Neural cell (in vitro differentiated cells): ENCODE results near the gene CARD19. TPM values are rescaled to one million over a fixed set of nuclear protein-coding genes. Genes with fewer than 3 reads are reported as not detected.

ENCODE experiments used
- H2AFZ ChIP-seq: fragments of 200-600, 300-800 bp; sonication (generic), shearing (Covaris generic); 2 replicates; pipeline ENCODE4 v1.6.0; 2014; ENCODE audit warnings: low read depth, mild to moderate bottlenecking, antibody characterized with exemption, low read length, moderate library complexity
- H3F3A ChIP-seq: fragments of 200-600 bp; shearing (Covaris generic); 2 replicates; pipeline ENCODE4 v1.6.1; 2016; ENCODE audit warnings: mild to moderate bottlenecking, moderate library complexity, mixed read lengths, antibody characterized with exemption, low read length; ENCODE audit not compliant: insufficient read depth, poor library complexity, severe bottlenecking
- H3K27ac ChIP-seq: fragments of 200-600, 300-800 bp; sonication (generic), shearing (Covaris generic); 2 replicates; pipeline ENCODE4 v1.5.1; 2014; ENCODE audit warnings: mild to moderate bottlenecking, low read length, moderate library complexity
- H3K27me3 ChIP-seq: fragments of 300-800, 200-600 bp; sonication (generic), shearing (Covaris generic); 2 replicates; pipeline ENCODE4 v1.6.0; 2014; ENCODE audit warnings: mild to moderate bottlenecking, low read depth, low read length, moderate library complexity; ENCODE audit not compliant: insufficient read depth
- H3K36me3 ChIP-seq: fragments of 300-800, 200-600 bp; sonication (generic), shearing (Covaris generic); 2 replicates; pipeline ENCODE4 v1.5.1; 2014; ENCODE audit warnings: mild to moderate bottlenecking, antibody characterized with exemption, low read length, moderate library complexity; ENCODE audit not compliant: insufficient read depth
- H3K4me2 ChIP-seq: fragments of 300-800, 200-600 bp; sonication (generic), shearing (Covaris generic); 2 replicates; pipeline ENCODE4 v1.6.0; 2014; ENCODE audit warnings: mild to moderate bottlenecking, low read length
- H3K4me3 ChIP-seq: fragments of 300-800, 200-600 bp; sonication (generic), shearing (Covaris generic); 2 replicates; pipeline ENCODE4 v1.5.1; 2014; ENCODE audit warnings: mild to moderate bottlenecking, low read length, moderate library complexity
- H3K79me2 ChIP-seq: fragments of 200-600 bp; shearing (Covaris generic); replicated peaks from 2 replicates; pipeline ENCODE4 v1.6.0; 2014; ENCODE audit warnings: mild to moderate bottlenecking, low read length, moderate library complexity; ENCODE audit not compliant: insufficient read depth
- H3K9ac ChIP-seq: fragments of 300-800, 200-600 bp; sonication (generic), shearing (Covaris generic); 2 replicates; pipeline ENCODE4 v1.6.1; 2016; ENCODE audit warnings: mild to moderate bottlenecking, low read length, mixed read lengths
- H3K9me2 ChIP-seq: fragments of 200-600 bp; shearing (Covaris generic); 2 replicates; pipeline ENCODE4 v1.6.1; 2016; ENCODE audit warnings: mild to moderate bottlenecking, low read length, mixed read lengths; ENCODE audit not compliant: insufficient read depth
- H3K9me3 ChIP-seq: fragments of 200-600, 300-800 bp; sonication (generic), shearing (Covaris generic); 2 replicates; pipeline ENCODE4 v1.6.1; 2016; ENCODE audit warnings: mild to moderate bottlenecking, mixed run types, low read length, moderate library complexity, mixed read lengths
- H4K20me1 ChIP-seq: fragments of 200-600 bp; shearing (Covaris generic); 2 replicates; pipeline ENCODE4 v1.6.1; 2016; ENCODE audit warnings: mild to moderate bottlenecking, mixed run types; ENCODE audit not compliant: insufficient read depth
- polyA plus RNA-seq: library from polyadenylated mRNA; depleted of rRNA; stranded (reverse); fragments of >200 nt; gene quantifications from 2 replicates; pipeline ENCODE4 v1.2.3, GENCODE V29; 2014
- TF ChIP-seq, protein P1 (sequence below): IDR thresholded peaks from 2 replicates; pipeline ENCODE4 v1.6.1; 2012; ENCODE audit warnings: borderline replicate concordance
- TF ChIP-seq, protein P2 (sequence below): fragments of 450-650 bp; IDR thresholded peaks from 2 replicates; pipeline ENCODE4 v1.5.1; 2014; ENCODE audit warnings: antibody characterized with exemption, mild to moderate bottlenecking, moderate library complexity; ENCODE audit not compliant: poor library complexity, severe bottlenecking

Gene CARD19
- polyA plus RNA-seq, 1 donor from 2014 or later: 66.7 TPM

DNA sequence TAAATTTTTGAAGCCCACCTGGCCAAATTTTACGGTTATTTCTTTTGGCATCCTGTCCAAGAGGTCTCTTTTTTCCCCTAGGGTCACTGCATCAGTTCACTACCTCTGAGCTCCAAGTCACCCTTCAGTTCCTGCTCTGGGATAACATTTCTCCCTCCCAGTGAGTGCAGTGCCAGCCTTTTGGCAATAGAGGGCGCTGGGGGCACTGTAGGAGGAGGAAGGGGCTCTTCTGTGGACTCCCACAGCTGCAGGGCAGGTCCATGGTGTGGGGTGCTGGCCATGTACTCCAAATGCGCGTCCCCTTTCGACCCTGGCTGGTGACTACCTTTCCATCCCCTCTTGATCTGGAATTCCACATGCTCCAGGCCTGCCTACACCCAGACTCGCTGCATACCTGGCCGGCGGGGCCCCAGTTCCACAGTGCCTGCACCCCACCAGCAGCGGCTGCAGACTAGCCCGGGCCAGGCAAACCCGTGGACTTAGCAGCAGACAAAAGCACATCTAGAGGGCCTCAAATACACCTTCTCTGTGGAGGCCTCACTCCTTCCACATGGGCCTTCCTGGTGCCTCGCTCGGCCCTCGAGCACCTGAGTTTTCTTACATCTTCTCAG is 58.4 kb downstream of the CARD19 start:
- Histone ChIP-seq H2AFZ (no peak overlapping the region), H3K4me3 (no peak overlapping the region), H3K4me2 (no peak overlapping the region)

DNA sequence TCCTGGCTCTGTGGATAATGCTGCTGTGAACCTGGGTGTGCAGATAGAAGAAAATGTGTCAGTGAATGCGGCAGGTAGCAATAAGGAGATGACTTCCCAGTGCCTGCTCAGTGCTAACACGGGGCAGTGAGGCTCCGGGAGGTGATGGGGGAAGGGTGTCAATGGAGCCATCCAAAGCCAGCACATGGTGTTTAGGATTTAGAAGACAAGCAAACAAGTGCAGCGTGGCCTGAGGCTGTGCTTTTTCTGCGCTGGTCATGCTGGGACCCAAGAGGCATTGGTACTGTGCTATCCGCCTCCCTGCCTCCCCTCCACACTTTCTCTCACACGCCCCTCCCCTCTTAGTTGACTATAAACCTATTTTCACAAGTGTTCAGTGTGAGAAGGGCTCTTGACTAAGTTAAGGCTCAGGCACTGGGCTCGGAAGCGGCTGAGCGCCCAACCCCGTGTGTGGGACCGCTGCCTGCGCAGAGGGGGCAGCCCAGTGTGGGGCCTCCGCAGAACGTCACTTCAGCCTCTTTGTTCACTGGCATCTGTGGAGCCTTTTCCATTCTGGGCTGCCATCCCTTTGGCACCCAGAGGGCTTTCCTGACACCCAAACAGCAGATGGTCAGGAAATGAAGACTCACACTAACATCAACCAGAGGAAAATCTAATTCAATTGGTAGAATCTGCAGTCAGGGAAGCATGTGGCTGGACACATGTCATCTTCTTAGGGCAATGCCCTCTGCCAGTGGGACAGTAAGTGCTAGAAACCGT is 59.9 kb downstream of the CARD19 start:
- Histone ChIP-seq H3K9me2 (no peaks in the 10 kb centered on the region), H3K27ac (no peak overlapping the region), H3K9me3 (no peaks in the 10 kb centered on the region), H3F3A (no peaks in the 10 kb centered on the region), H3K27me3 (no peaks in the 10 kb centered on the region), H3K36me3 (no peaks in the 10 kb centered on the region), H3K4me2 (no peak overlapping the region), H3K79me2 (no peaks in the 10 kb centered on the region), H3K9ac (no peak overlapping the region), H2AFZ (no peak overlapping the region), H4K20me1 (no peaks in the 10 kb centered on the region), H3K4me3 (no peak overlapping the region)
- TF ChIP-seq, protein P1, sequence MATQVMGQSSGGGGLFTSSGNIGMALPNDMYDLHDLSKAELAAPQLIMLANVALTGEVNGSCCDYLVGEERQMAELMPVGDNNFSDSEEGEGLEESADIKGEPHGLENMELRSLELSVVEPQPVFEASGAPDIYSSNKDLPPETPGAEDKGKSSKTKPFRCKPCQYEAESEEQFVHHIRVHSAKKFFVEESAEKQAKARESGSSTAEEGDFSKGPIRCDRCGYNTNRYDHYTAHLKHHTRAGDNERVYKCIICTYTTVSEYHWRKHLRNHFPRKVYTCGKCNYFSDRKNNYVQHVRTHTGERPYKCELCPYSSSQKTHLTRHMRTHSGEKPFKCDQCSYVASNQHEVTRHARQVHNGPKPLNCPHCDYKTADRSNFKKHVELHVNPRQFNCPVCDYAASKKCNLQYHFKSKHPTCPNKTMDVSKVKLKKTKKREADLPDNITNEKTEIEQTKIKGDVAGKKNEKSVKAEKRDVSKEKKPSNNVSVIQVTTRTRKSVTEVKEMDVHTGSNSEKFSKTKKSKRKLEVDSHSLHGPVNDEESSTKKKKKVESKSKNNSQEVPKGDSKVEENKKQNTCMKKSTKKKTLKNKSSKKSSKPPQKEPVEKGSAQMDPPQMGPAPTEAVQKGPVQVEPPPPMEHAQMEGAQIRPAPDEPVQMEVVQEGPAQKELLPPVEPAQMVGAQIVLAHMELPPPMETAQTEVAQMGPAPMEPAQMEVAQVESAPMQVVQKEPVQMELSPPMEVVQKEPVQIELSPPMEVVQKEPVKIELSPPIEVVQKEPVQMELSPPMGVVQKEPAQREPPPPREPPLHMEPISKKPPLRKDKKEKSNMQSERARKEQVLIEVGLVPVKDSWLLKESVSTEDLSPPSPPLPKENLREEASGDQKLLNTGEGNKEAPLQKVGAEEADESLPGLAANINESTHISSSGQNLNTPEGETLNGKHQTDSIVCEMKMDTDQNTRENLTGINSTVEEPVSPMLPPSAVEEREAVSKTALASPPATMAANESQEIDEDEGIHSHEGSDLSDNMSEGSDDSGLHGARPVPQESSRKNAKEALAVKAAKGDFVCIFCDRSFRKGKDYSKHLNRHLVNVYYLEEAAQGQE: no peak

More for the DNA sequence above, 58.4 kb downstream of the CARD19 start:
- H3F3A ChIP-seq: no peaks in the 10 kb centered on the region
- H4K20me1 ChIP-seq: no peaks in the 10 kb centered on the region
- no peaks in the 10 kb centered on the region for H3K9me2 ChIP-seq
- no peaks in the 10 kb centered on the region for H3K27me3 ChIP-seq
- H3K36me3 ChIP-seq: no peaks in the 10 kb centered on the region
- no peak overlapping the region for H3K9ac ChIP-seq
- no peaks in the 10 kb centered on the region for H3K79me2 ChIP-seq
- H3K9me3 ChIP-seq: no peaks in the 10 kb centered on the region
- TF ChIP-seq, protein P1: no peak
- TF ChIP-seq, protein P2, sequence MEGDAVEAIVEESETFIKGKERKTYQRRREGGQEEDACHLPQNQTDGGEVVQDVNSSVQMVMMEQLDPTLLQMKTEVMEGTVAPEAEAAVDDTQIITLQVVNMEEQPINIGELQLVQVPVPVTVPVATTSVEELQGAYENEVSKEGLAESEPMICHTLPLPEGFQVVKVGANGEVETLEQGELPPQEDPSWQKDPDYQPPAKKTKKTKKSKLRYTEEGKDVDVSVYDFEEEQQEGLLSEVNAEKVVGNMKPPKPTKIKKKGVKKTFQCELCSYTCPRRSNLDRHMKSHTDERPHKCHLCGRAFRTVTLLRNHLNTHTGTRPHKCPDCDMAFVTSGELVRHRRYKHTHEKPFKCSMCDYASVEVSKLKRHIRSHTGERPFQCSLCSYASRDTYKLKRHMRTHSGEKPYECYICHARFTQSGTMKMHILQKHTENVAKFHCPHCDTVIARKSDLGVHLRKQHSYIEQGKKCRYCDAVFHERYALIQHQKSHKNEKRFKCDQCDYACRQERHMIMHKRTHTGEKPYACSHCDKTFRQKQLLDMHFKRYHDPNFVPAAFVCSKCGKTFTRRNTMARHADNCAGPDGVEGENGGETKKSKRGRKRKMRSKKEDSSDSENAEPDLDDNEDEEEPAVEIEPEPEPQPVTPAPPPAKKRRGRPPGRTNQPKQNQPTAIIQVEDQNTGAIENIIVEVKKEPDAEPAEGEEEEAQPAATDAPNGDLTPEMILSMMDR: peak; percentile 27
- no peak overlapping the region for H3K27ac ChIP-seq
